ENCODE data around the gene APOD. TPM values are rescaled to one million over a fixed set of nuclear protein-coding genes. Genes with fewer than 3 reads are reported as not detected.
"Not testable (repeated sequence)": the region's sequence is repeated elsewhere in the genome, so short reads cannot be mapped to it uniquely, and the experiment has no call there.

The APOD gene
- total and polyA plus RNA-seq, 9 of the 15 experiments (the other 6 are each of a cell fraction or from before 2014, with no cell fraction given) = 0.18 to 0.50 (median 0.35) TPM; not detected in 1

- Histone ChIP-seq H3K9ac (ENCODE audit: insufficient read depth in 1 of 2, low read depth in 2 of 2, low read length in 2 of 2) (no peak overlapping the region), H3K4me2 (ENCODE audit: insufficient read depth, low read length) (no peak overlapping the region), H3K9me3 (replicated peaks; ENCODE audit: control insufficient read depth, insufficient read depth, low read depth, low read length) (no peaks in the 10 kb centered on the region), H3K27ac (ENCODE audit: extremely low read depth, low read depth, low read length) (no peak overlapping the region), H2AFZ (ENCODE audit: low read depth, low read length) (no peak overlapping the region), H3K27me3 (ENCODE audit: control insufficient read depth in 2 of 2, insufficient read depth in 2 of 2, low read length in 2 of 2) (peaks cover 3 to 12% of the 10 kb centered on the region in 2 experiments), H4K20me1 (replicated peaks; ENCODE audit: control insufficient read depth, insufficient read depth, low read length) (no peaks in the 10 kb centered on the region), H3K36me3 (ENCODE audit: control insufficient read depth, insufficient read depth, low read length) (no peaks in the 10 kb centered on the region), H3K9me1 (ENCODE audit: control insufficient read depth, insufficient read depth, low read length) (peaks cover 2% of the 10 kb centered on the region), H3K4me3 (no peak overlapping the region), H3K4me1 (replicated peaks in 1 of 2; ENCODE audit: control insufficient read depth in 2 of 2, insufficient read depth in 2 of 2, low read length in 2 of 2) (no peaks in the 10 kb centered on the region; a peak in 3 of 5 replicates), H3K79me2 (ENCODE audit: control insufficient read depth, insufficient read depth, low read length) (no peaks in the 10 kb centered on the region)
- ChIA-PET POLR2A (interaction anchor here (0.6 kb wide), 1 partner anchor 332 kb away, joined by 4 read pairs; no protein-coding TSS in a partner anchor), CTCF (ENCODE audit: low intra/inter-chr PET ratio) (no interaction called here)
- no TSS peak for BruUV-seq (replicated peaks)
- ATAC-seq = no peak
- intact Hi-C loops (cut with micrococcal nuclease) (no loop called here), in situ Hi-C loops (cut with MboI) (no loop called here)
- no peak for DNase-seq (ENCODE audit: extremely low read depth in 1 of 4, low spot score in 3 of 4)
- FAIRE-seq = no peak
- TF ChIP-seq SIN3B (IDR thresholded peaks at IDR 0.05; ENCODE audit: low read depth) = no peak
- TF ChIP-seq TEAD1 (CRISPR knock-in tag; IDR thresholded peaks at IDR 0.05) = no peak
- no peak for TF ChIP-seq PHB (CRISPR knock-in tag; IDR thresholded peaks at IDR 0.05)
- TF ChIP-seq ZNF639 (CRISPR knock-in tag; conservative IDR thresholded peaks at IDR 0.05 in 1 of 2, IDR thresholded peaks at IDR 0.05 in 1 of 2) = no peak
- no peak for TF ChIP-seq ZFP91 (CRISPR knock-in tag; IDR thresholded peaks at IDR 0.05)
- TF ChIP-seq BRCA1 (IDR thresholded peaks at IDR 0.05) = no peak
- TF ChIP-seq BRCA1 (CRISPR knock-in tag; IDR thresholded peaks at IDR 0.05) = no peak
- no peak for TF ChIP-seq COPS2 (conservative IDR thresholded peaks at IDR 0.05)
- no peak for TF ChIP-seq HMGN3 (IDR thresholded peaks at IDR 0.05; ENCODE audit: borderline replicate concordance, extremely low read depth, insufficient read length, low read depth, low read length)
- TF ChIP-seq SP2 (IDR thresholded peaks at IDR 0.05; ENCODE audit: extremely low read depth, low read depth, low read length, poor library complexity, severe bottlenecking) = no peak
- no peak for TF ChIP-seq ZNF449 (CRISPR knock-in tag; IDR thresholded peaks at IDR 0.05)
- no peak for TF ChIP-seq ATF1 (CRISPR knock-in tag; IDR thresholded peaks at IDR 0.05)
- TF ChIP-seq ATF1 (tag; IDR thresholded peaks at IDR 0.05) = no peak
- 16% methylated on average over 2 of the region's 2 CpGs for WGBS (ENCODE audit: insufficient coverage, low coverage, missing lambda C conversion rate)
These were observed 17.6 kb upstream of the APOD start for GRCh38 chr3:195601382-195601781.

GRCh38 chr3:195599926-195600325, 16.2 kb upstream of the APOD start:
- H3K9me1 ChIP-seq (ENCODE audit: control insufficient read depth, insufficient read depth, low read length); in situ Hi-C loops (cut with MboI); DNase-seq (ENCODE audit: extremely low read depth in 1 of 4, low spot score in 3 of 4); H3K4me3 ChIP-seq; ATAC-seq; H3K79me2 ChIP-seq (ENCODE audit: control insufficient read depth, insufficient read depth, low read length); BruUV-seq (replicated peaks); H3K27ac ChIP-seq (ENCODE audit: extremely low read depth, low read depth, low read length); intact Hi-C loops (cut with micrococcal nuclease); H3K4me2 ChIP-seq (ENCODE audit: insufficient read depth, low read length); FAIRE-seq; CTCF ChIA-PET (ENCODE audit: low intra/inter-chr PET ratio); H4K20me1 ChIP-seq (replicated peaks; ENCODE audit: control insufficient read depth, insufficient read depth, low read length); H3K4me1 ChIP-seq (replicated peaks in 1 of 2; ENCODE audit: control insufficient read depth in 2 of 2, insufficient read depth in 2 of 2, low read length in 2 of 2); H3K9me3 ChIP-seq (replicated peaks; ENCODE audit: control insufficient read depth, insufficient read depth, low read depth, low read length); POLR2A ChIA-PET; H3K36me3 ChIP-seq (ENCODE audit: control insufficient read depth, insufficient read depth, low read length); H2AFZ ChIP-seq (ENCODE audit: low read depth, low read length); H3K9ac ChIP-seq (ENCODE audit: insufficient read depth in 1 of 2, low read depth in 2 of 2, low read length in 2 of 2): not testable (repeated sequence)
- WGBS (ENCODE audit: insufficient coverage, low coverage, missing lambda C conversion rate) = 7% methylated on average over 16 of the region's 23 CpGs
- H3K27me3 ChIP-seq (ENCODE audit: control insufficient read depth in 2 of 2, insufficient read depth in 2 of 2, low read length in 2 of 2) = peaks cover 3 to 20% of the 10 kb centered on the region in 2 experiments
